OCI-M1 (cell line): ENCODE data around the gene NKX6-2.

Source experiments
- DNase-seq: peaks from one replicate; lab custom pipeline; 2025; lab: John Stamatoyannopoulos, UW

The NKX6-2 gene

DNA sequence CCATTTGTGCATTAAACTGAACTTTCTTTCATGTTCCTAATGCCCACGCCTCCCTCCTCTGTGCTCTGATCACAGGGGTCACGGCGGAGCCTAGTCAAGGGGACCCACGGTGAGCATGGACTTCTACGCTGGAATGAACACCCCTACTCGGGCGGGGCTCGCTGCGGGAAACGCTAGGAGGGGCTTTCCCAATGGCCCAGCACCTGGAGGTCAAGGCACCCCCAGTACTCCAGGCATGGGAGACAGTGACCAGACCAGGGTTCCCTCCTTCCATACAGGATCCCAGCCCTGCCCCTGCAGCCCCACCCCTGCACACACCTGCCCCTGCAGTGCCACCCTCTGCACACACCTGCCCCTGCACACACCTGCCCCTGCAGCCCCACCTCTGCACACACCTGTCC lies 27.1 kb upstream of the NKX6-2 start:
- DNase-seq = no peak

DNA sequence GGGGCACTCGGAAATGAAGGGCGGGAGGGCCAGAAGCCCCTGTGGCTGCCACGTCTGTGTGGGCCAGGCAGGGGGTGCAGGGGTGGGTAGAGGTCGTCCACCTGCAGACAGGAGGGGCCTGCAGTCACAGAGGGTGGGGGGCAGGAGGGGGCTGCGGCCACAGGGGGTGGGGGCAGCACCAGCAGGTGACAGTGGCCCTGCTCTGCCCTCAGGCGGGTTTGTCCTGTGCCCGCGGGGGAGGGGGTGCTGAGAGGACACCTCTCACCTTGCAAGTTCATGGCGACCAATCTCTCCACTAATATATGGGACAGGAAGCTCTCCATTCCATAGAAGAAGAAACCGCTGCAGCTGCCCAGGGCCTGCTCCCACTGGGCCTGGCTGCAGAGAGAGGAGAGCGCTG lies 26.6 kb upstream of the NKX6-2 start:
- DNase-seq = no peak

DNA sequence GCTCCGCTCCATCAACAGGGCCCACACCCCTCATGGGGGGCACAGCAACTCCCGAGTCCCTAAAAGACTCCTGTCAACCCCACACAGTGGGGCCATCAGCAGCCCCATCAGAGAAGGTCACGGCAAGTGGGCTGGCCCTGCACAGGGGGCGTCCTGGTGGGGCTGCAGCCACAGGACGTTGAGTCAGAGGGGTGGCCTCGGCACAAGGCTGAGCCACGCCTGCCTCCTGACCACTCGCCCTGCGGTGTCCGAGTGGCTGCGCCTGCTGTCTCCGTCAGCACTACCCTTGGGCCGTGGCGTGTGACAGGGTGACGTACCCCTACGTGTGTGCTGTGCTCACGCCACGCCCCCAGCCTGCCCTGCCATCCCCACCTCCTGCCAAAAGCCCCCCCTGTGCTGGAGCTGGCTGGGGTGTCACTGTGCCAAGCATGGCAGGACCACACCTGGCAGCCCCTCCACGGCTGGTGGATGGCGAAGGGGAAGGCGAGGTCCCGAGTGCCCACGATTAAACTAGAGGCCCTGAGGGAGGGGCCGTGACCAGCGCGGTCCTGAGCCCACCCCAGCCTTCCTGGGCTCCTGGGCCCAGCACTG lies 26.0 kb upstream of the NKX6-2 start:
- DNase-seq = no peak

DNA sequence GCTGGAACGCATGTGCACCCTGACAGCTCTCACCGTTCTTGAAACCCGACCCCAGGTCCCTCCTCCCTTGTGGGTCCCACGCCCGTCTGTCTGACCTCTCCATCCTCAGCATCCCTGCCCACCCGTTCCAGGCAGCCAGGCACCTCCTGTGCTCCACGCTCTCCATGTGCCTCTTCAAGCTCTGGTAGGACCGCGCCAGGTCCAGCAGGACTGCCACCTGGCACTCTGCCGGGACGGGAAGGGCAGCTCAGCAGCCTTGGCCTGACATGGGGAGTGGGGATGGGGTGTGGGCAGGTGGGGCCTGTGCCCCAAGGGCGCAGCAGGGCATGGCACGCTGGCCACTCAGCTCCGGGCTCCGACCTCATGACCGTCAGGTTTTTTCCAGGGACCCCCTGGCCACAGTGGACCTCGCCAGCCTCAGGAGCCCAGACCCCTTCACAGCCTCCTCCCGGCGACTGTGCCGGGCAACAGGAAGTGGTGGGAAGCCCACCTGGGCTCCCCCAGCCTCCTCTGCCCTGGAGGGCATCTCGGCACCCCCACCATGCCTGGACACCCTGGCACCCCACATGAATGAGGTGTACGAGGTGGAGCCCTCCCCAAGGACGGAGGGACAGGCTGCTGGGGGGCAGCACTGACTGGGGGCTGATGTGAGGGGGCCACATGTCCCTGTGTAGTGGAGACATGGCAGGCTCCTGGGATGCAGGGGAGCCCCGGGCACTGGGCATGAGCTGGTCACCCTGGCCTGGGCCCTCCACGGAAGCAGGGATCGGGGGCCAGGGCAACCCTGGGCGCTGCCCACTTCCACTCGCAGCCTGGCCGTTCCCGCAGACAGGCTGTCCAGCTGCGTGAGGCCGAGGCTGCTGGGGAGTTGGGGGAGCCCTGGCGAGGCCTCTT lies 25.1 kb upstream of the NKX6-2 start:
- no peak for DNase-seq

DNA sequence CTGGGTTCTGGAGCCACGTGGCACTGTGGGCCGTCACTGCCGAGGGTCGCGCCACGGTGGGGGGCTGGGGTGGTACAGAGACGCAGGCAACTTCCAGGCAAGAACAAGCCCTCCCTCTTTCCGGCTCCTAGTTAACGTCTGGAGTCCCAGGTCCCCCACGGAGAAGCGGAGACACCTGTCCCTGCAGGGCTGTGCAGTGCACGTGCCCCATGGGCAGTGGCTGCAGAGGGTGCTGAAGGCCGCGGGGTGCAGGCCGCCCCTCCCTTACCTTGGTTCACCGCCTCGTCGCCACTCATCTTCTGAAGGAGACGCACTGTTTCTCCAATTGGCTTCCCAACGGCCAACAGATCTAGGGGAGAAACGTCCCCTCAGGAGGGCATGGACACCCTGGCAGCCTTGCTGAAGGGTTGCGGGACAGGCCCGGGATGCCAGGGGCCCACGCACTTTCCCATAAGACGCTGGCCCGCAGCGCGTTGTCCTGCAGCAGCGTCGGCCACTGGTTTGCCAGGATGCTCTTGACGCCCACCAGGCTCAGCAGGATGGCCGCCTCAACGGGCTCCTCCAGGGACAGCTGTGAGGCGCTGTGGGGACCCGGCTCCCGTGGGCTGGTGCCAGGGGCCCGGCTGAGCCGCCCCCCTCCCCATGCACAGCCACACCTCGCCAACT lies 24.3 kb upstream of the NKX6-2 start:
- no peak for DNase-seq

DNA sequence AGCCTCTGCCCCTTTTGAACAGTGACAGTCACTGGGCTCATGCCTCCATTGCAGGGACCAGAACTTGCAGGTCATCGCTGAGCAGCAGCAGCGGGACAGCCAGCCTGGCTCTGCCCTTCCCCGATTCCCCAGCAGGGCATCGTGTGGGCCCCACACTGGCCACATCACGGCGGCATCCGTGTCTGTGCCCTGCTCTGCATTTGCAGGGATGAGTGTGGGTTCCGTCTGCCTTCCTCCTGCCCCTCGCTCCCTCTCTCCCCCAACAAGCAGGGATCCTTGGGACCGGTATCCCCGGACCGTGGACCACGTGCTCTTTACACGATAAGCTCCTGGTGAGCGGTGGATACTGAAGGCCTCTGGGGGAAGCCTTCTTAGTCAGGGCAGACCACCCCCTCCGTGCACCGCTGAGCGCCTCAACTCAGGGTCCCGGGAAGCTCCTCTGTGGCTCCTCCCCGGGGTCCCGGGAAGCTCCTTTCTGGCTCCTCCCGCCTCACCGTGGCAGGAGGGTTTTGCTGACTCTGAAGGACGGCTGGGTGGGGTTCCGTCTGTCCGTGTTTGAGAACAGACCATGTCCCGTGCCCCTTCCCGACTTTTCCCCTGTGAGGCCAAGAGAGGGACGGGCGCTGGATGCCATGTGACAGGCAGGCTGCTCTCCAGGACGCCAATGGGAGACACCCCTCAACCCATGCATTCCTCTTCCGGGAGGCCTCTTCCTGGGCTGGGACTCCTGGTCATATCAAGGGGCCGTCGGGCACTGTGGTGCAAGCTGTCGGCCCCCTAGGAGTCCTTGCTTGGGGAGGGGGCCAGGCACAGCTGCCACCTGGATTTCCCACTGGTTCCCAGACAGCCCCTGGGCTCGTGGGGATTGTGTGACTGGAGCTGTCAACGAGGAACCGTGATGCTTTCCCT lies 23.5 kb upstream of the NKX6-2 start:
- no peak for DNase-seq

DNA sequence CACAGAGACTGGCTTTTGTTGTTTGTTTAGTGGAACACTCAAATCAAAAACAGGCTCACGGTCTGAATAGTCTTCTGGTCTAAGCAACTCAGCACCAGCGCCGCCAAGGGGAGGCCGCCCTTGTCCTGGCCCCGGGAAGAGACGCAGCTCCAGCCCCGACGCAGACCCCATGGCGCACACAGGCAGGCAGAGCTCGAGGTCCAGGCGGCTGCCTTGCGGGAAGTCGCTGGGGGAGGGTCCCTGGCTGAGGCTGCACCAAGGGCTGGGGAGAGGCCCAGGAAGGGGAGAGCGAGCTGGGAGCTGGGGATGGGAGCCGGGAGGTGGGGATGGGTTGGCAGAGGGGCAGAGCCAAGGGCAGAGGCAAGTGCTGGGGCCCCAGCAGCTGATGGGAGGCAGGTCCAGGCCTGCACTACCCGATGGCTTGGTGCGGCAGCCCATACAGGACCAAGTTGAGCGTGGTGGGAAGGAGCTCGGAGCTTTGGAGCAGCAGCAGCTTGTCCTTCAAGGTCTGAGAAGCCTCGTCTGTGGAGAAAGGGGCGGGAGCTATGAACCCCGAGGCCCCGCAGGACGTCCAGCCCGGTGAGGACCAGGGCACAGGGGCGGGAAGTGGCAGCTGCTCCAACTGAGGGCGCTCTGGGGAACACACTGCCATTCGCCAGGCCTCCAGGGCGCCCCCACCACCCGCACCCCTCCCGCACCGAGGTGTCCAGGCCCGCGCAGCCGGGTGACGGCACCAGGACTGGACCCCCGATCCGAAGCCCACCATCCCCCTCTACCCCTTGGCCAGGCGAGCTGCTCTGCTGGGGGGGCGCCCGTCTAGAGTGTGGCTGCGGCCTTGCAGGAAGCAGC lies 22.7 kb upstream of the NKX6-2 start:
- no peak for DNase-seq

DNA sequence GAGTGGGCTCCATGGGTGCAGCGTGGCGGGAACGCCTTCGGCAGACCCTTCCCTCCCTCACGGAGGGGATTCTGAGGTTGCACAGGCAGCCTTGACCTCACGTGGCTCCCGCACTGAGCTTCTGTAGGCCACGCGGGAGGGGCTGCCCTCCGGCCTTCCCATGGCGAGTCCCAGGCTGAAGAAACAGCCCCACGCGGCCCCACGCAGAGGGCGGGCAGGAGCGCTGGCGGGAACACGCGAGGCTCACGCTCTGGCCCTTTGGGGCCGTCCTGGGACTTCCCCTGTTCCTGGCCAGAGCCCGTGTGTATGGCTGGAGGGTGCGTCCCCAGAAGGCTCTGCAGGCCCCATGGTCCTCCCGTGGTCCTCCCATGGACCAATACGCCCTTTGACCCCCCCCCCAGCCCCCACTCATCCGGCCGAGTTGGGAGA lies 21.7 kb upstream of the NKX6-2 start:
- DNase-seq = no peak

DNA sequence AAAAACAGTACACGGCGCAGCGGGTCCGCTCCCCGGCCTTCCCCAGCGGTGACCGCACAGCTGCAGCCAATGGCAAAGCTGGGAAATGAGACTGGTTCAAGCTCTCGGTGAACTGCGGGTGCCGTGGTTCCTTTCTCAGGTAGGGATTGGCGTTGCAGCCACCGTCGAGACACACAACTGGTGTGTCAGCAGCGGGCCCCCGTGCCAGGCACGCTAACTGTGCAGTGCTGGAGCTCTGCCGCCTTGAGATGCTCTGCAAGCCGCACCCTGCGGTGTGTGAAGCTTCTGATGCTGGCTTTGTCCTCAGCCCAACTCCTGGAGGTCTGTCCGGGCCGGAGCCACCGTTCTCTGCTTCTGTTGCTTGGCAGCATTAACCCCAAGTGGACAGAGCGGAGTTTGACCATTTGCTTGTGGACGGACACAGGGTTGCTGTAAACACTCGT lies 20.6 kb upstream of the NKX6-2 start:
- DNase-seq = no peak

DNA sequence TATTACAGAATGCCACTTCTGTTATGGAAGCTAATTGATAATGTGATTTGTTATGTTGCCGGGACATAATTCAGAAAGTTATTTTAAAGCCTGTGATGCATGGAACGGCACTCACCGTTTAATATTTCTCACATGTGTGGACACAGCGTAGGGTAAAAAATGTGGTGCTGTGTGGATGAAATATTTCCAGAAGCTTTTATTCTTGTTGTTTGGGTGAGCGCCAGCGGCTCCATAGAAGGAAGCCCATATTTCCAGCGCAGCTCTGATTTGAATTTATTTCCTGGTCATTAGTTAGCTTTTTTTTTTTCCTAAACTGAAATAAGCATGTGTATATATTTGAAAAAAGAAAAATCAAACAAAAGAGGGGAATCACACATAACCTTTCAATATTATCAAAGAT lies 20.2 kb upstream of the NKX6-2 start:
- no peak for DNase-seq

DNA sequence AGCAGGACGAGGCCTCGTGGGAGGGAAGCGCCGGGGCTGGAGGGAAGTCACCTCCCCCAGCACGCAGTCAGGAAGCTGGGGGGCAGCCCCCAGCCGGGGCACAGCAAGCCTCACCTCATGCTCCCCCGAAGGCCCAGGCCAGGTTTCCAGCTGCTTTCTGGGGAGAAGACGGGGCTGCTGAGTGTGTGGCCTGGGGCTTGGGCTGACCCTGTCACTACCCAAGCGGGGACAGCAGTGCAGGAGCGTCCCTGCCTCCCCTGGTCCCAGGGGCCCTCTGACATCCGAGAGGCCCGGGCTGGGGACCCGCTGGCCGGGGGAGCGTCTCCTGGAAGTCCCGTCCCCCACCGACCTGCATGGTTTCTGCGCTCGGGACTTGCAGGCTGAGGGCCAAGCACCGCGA lies 19.7 kb upstream of the NKX6-2 start:
- DNase-seq = no peak

DNA sequence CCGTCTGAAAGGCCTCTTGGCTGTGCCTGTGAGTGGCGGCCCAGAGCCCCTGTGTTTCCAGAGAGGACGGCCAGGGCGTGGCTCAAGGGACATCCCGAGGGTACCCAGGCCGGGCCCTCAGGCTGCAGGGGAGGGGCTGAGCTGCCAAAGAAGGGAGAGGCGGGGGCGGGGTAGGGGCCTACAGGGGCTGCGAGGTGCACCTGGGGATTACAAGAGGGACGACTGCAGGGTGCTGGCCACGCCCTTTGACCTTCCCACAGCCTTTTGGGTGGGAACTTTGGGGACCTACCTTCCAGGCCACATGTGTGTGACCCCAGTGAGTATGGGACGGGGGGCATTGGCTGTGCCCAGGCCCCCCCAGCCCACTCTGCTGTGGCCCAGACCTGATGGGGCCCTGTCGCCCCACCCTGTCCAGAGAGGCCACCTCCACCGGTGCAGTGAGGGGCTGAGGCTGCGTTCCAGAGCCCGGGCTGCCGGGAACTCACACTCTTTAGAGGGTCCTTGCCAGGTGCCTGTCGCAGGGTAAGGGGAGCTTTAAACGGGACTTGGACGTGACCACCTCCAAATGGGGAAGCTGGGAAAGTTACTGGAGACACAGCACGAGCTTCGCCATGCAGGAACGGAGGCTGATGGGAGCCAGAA lies 19.0 kb upstream of the NKX6-2 start:
- DNase-seq = no peak

DNA sequence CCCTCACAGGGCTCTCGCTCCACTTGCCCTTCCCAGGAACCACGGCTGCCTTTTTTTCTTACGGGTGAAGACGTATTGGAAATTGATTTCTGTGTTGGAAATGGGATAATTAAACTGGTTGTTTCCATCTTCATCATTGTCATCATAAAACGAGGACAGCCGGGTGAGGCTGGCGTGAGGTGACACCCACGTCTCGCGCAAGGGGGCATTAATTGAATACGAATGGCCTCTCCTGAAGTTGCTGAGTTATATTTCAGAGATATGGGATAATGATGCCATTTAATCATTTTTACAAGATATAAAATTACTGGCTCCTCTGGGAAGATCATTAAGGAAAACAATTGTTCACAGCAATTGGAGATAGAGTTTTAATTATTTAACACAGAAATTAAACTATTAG lies 18.3 kb upstream of the NKX6-2 start:
- no peak for DNase-seq

DNA sequence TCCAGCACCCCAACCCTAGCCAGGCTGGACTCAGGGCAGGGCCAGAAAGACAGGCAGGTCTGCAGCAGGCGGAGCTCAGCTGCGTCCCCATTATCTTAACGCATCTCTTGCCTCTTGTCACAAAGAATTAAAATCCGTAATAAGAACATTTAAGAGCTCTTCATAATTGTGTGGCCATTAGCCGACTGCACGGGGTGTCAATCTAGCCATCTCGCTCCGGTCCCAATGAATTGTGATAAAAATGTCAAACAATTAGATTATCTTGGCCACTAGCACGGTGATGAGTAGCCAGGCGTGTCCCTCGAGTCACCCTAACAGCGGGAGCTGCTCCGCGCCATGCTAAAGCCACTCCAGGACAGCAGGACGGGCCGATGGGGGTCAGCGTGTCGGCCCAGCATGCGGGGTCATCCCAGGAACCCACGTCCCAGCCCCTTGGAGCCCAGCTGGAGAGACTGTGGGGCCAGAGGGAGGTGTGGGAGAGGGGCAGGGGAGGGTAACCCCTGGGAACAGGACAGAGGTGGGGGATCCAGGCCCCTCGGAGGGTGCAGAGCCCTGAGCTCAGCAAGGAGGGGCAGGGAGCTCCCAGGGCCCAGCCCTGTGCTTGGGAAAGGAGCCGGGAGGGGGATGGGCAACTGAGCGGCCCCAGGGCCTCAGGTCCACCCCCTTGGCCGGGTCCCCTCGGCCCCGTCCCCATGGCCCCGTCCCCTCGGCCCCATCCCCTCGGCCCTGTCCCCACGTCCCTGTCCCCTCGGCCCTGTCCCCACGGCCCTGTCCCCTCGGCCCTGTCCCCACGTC lies 17.7 kb upstream of the NKX6-2 start:
- no peak for DNase-seq

DNA sequence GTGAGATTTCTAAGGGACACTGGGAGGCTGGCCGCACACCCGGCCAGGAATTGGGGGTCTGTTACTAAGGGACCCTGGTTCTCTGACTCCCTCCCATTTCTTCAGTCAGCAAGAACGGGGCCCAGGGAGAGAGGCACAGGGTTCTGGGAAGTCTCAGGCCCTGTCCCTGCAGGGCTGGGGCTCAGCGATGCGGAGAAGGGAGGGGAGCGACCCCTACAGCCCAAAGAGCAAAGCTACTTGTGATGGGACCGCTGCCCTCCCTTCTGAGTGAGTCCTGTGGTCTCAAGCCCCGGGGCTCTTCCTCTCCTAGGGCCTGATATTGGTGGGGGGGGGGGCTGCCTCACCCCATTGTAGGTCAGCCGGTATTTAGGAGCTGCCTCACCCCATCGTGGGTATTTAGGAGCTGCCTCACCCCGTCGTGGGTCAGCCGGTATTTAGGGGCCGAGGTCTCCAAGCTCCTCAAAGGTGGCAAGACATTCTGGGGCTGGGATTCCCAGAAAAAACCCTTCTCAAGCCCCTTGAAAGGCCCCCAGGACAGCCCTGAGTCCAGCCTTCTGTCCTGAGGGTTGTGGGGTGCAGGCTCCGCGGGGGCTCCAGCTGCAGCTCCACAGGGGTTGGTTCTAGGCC lies 16.9 kb upstream of the NKX6-2 start:
- DNase-seq = no peak

DNA sequence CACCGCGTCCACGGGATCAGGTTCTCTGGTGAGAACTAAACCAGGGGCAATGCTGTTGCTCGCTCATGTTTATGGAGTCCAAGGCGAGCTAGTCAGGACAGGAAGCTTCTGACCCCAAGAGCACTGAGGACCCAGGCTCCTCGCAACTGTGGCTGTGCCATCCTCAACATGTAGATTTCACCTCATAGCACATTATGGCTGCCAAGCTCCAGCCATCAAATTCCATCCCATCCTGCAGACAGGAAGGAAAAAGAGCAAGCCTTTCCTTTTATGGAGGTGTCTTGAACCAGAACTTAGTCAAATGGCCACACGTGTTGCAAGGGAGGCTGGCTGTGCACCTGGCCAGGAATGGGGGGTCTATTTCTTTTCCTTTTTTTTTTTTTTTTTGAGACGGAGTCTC lies 16.1 kb upstream of the NKX6-2 start:
- DNase-seq = no peak

DNA sequence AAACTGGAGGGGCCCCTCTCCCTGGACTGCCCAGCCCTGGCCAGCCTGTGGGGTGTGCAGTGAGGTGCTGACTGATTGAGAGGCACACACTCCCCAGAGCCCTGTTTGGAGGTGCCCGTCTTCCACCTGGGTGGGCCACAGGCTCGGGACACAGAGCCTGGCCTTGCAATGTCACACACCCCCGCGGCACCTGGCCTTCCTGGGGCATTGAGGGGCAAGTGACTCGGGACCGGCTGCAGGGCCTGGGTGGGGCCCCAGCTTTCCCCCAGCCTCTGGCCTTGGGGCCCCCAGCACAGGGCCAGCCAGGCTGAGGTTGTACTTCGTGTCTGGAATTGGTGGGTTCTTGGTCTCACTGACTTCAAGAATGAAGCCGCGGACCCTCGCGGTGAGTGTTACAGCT lies 13.9 kb upstream of the NKX6-2 start:
- DNase-seq = no peak

DNA sequence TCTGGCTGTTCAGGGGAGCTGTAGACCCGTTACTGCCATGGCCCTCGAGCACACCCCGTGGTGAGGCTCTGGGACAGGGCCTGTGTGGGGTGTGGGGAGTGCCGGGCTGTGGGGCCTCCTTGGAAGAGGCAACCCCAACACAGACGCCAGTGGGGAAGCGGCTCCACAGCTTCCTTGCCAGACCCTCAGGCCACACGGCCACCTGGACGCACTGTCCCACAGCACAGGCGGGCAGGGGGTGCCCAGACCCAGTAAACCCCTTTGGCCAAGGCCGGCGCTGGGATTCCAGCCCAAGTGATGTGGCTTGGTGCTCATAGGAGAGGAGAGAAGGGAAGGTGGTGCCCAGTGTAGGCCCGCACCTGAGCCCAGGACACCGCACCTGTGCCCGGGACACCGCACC lies 12.9 kb upstream of the NKX6-2 start:
- DNase-seq = no peak

DNA sequence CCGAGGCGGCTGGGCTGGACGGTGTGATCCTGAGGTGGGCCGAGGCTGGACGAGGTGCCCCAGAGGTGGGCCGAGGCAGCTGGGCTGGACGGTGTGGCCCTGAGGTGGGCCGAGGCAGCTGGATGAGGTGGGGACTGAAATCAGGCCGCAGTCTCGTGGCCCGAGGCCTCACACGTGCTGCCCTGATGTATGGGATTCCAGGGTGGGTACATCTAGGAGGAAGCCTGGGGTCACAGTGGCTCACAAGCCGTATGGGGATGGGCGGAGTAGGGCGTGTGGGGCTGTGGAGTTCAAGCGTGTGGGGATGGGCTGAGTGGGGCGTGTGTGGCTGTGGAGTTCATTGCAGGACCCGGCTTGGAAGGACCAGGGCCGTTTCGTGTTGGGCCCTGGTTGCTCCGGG lies 12.5 kb upstream of the NKX6-2 start:
- no peak for DNase-seq
